ENCODE data around the gene CCSER1. TPM values are rescaled to one million over a fixed set of nuclear protein-coding genes. Genes with fewer than 3 reads are reported as not detected.

The CCSER1 gene
- total RNA-seq, 1 experiment from 2014 or later = 0.63 TPM

DNA sequence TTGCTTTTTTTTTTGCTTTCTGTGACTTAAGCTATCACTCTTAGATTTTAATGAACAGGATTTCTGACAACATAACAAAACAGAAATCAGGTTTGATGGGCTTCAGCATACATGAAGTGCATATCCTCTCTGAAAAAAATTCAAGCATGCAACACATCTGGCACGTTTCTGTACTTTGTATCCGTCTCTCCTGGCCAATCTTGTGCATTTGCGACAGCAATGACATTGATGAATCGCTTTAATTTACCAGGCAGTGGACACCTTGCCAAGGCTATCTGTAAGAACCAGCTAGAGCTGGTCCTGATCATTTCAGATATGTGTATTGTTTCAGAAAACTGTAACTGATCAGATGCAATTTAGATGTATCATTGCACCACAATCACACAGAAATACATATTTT lies 93.3 kb downstream of the CCSER1 start:
- ChIA-PET POLR2A (no interaction called here), CTCF (no interaction called here)
- no peak for DNase-seq (ENCODE audit: unreplicated experiment)
- intact Hi-C loops (cut with micrococcal nuclease) = no loop called here
- no peaks in the 10 kb centered on the region for H3K27me3 Mint-ChIP-seq (ENCODE audit: insufficient read depth, unreplicated experiment)
- BruUV-seq (replicated peaks) = no TSS peak
- no peaks in the 10 kb centered on the region for H3K4me1 Mint-ChIP-seq (ENCODE audit: insufficient read depth, unreplicated experiment)
- H3K4me3 Mint-ChIP-seq (ENCODE audit: unreplicated experiment) = no peak overlapping the region
- no peaks in the 10 kb centered on the region for H3K9me3 Mint-ChIP-seq (ENCODE audit: unreplicated experiment)
- no peaks in the 10 kb centered on the region for H3K36me3 Mint-ChIP-seq (ENCODE audit: insufficient read depth, unreplicated experiment)
- TF ChIP-seq, protein P1, sequence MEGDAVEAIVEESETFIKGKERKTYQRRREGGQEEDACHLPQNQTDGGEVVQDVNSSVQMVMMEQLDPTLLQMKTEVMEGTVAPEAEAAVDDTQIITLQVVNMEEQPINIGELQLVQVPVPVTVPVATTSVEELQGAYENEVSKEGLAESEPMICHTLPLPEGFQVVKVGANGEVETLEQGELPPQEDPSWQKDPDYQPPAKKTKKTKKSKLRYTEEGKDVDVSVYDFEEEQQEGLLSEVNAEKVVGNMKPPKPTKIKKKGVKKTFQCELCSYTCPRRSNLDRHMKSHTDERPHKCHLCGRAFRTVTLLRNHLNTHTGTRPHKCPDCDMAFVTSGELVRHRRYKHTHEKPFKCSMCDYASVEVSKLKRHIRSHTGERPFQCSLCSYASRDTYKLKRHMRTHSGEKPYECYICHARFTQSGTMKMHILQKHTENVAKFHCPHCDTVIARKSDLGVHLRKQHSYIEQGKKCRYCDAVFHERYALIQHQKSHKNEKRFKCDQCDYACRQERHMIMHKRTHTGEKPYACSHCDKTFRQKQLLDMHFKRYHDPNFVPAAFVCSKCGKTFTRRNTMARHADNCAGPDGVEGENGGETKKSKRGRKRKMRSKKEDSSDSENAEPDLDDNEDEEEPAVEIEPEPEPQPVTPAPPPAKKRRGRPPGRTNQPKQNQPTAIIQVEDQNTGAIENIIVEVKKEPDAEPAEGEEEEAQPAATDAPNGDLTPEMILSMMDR (IDR thresholded peaks at IDR 0.05; ENCODE audit: unreplicated experiment) = no peak
- H3K27ac Mint-ChIP-seq (ENCODE audit: low read depth, unreplicated experiment) = no peak overlapping the region

DNA sequence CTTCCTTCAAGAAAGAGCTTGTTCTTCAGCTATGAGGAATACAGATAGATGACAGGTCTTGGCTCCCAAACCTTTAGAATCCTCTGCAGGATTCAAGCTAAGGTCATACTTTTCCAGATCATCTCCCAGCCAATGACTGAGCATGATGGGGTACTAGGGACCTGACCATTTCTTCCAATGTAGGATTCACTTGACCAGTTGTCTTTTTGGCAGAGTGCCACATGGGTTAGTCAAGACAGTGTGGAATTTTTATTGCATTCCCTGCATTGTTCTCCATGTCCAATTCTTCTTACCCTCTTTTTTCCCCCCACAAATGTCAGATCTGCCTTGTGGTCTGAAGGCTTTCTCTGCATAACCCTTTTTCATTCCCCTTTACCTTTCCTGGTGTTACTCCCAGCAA lies 99.5 kb downstream of the CCSER1 start:
- no peak overlapping the region for H3K4me3 Mint-ChIP-seq (ENCODE audit: unreplicated experiment)
- peak overlapping the region; percentile 55 for H3K27ac Mint-ChIP-seq (ENCODE audit: low read depth, unreplicated experiment)
- ChIA-PET POLR2A (no interaction called here), CTCF (interaction anchor here (0.7 kb wide), 1 partner anchor 249 kb away, joined by 5 read pairs; no protein-coding TSS in a partner anchor)
- H3K27me3 Mint-ChIP-seq (ENCODE audit: insufficient read depth, unreplicated experiment) = no peaks in the 10 kb centered on the region
- BruUV-seq (replicated peaks) = no TSS peak
- H3K9me3 Mint-ChIP-seq (ENCODE audit: unreplicated experiment) = peaks cover 16% of the 10 kb centered on the region
- peak; percentile 33 for DNase-seq (ENCODE audit: unreplicated experiment)
- TF ChIP-seq, protein P1 (IDR thresholded peaks at IDR 0.05; ENCODE audit: unreplicated experiment) = no peak
- H3K36me3 Mint-ChIP-seq (ENCODE audit: insufficient read depth, unreplicated experiment) = no peaks in the 10 kb centered on the region
- intact Hi-C loops (cut with micrococcal nuclease) = no loop called here
- H3K4me1 Mint-ChIP-seq (ENCODE audit: insufficient read depth, unreplicated experiment) = peaks cover 5% of the 10 kb centered on the region

DNA sequence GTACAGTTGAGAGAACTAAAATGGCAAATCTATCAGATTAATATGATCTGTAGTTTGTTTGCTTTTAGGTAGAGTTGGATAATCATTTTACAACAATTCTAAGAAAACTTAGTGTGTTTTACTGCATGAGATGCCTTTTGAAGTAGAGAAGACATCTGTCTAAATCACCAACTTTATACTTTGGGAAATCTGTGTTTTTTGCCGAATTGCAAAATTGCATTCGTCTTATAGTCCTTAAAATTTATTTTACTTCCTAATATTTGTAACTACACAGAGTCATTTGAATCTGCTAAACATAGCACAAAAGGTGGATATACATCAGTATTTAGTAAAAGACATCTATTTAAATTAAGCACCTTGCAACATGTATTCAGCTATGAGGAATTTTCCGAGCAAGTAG lies 100.0 kb downstream of the CCSER1 start:
- H3K27me3 Mint-ChIP-seq (ENCODE audit: insufficient read depth, unreplicated experiment) = no peaks in the 10 kb centered on the region
- TF ChIP-seq, protein P1 (IDR thresholded peaks at IDR 0.05; ENCODE audit: unreplicated experiment) = no peak
- peak overlapping the region; percentile 55 for H3K27ac Mint-ChIP-seq (ENCODE audit: low read depth, unreplicated experiment)
- POLR2A ChIA-PET = no interaction called here
- H3K9me3 Mint-ChIP-seq (ENCODE audit: unreplicated experiment) = peaks cover 16% of the 10 kb centered on the region
- H3K4me1 Mint-ChIP-seq (ENCODE audit: insufficient read depth, unreplicated experiment) = peaks cover 5% of the 10 kb centered on the region
- H3K36me3 Mint-ChIP-seq (ENCODE audit: insufficient read depth, unreplicated experiment) = no peaks in the 10 kb centered on the region
- H3K4me3 Mint-ChIP-seq (ENCODE audit: unreplicated experiment) = no peak overlapping the region
- CTCF ChIA-PET = no interaction called here
- no peak for DNase-seq (ENCODE audit: unreplicated experiment)
- intact Hi-C loops (cut with micrococcal nuclease) = no loop called here
- BruUV-seq (replicated peaks) = no TSS peak

DNA sequence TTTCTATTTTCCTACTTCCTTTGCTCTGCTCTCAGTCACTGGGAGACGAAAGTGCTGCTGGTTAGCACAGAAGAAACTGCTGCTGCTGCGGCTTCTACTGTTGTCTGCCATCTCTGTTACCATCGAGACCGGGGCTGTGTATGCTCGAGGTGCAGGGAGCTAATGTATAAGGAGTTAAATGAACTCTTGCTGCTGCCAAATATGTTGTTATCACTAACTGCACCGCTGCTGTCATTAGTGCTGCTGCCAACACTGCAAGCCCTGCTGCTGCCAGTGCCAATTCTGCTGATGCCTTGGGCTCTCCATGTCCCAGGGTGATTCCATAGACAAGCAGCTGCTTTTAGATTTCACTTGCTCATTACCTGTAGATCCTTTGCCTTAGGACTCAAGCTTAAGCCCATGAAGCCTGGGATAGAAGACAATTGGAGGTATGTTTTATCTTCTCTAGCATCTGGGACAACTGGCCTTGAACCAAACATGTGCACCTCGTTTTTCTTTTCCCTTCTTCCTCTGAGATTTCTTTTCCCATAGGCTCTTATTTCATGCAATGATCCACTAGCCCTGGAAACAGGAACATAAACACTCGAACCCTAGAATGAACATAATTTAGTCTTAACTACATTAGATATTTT lies 107.8 kb downstream of the CCSER1 start:
- intact Hi-C loops (cut with micrococcal nuclease) = no loop called here
- Mint-ChIP-seq H3K27me3 (ENCODE audit: insufficient read depth, unreplicated experiment) (no peaks in the 10 kb centered on the region), H3K27ac (ENCODE audit: low read depth, unreplicated experiment) (no peak overlapping the region), H3K4me3 (ENCODE audit: unreplicated experiment) (no peak overlapping the region), H3K4me1 (ENCODE audit: insufficient read depth, unreplicated experiment) (no peaks in the 10 kb centered on the region), H3K9me3 (ENCODE audit: unreplicated experiment) (no peaks in the 10 kb centered on the region), H3K36me3 (ENCODE audit: insufficient read depth, unreplicated experiment) (no peaks in the 10 kb centered on the region)
- ChIA-PET POLR2A (no interaction called here), CTCF (no interaction called here)
- no TSS peak for BruUV-seq (replicated peaks)
- TF ChIP-seq, protein P1 (IDR thresholded peaks at IDR 0.05; ENCODE audit: unreplicated experiment) = no peak
- no peak for DNase-seq (ENCODE audit: unreplicated experiment)

Data from MCF 10A (cell line).